NB4 (cell line): ENCODE data around the gene POU6F2.

Source experiments
- DNase-seq: peaks from one replicate; pipeline ENCODE4 v3.0.0; 2010; ENCODE audit warnings: low read depth
- H3K4me3 ChIP-seq: one replicate; pipeline ENCODE4 v1.5.1; 2011; ENCODE audit warnings: mild to moderate bottlenecking, low read depth, low read length, moderate library complexity
- CTCF ChIP-seq: IDR thresholded peaks from one replicate; pipeline ENCODE4 v1.5.1; 2012; ENCODE audit warnings: low read depth, low read length
- MAX ChIP-seq: IDR thresholded peaks from 2 replicates; pipeline ENCODE4 v1.6.1; 2011; ENCODE audit warnings: low read depth, low read length
- MYC ChIP-seq: IDR thresholded peaks from 2 replicates; pipeline ENCODE4 v1.6.1; 2011; ENCODE audit warnings: low read depth, low read length
- POLR2A ChIP-seq: IDR thresholded peaks from 2 replicates; pipeline ENCODE4 v1.6.1; 2011; ENCODE audit warnings: mild to moderate bottlenecking; ENCODE audit not compliant: insufficient read length; ENCODE audit errors: extremely low read depth

The POU6F2 gene

DNA sequence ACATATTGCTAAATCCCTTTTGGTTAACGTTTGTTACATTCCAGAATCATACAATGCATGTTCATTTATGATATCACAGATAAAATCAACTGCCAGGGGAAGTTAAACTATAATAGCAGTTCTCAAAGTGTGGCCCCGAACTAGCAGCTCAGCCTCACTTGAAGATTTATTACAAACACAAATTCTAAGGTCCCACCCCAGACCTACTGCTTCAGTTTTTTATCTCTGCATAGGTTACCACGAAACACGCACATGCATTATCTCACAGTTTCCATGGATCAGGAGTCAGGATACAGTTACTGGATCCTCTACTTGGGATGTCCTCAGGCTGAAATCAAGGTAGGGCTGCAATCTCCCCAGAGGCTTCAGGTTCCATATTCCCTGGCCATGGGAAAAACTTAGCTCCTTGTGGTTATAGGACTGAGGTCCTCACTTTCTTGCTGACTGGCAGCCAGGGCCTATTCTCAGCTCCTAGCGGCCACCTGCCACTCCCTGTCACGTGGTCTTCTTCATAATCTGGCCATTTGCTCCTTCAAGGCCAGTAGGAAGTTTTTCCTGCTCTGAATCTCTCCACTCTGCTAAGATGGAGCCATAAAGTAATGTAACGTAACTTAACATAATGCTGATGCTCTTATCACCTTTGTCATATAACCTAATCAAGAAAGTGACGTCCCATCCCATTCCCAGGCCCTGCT lies 538.0 kb downstream of the POU6F2 start:
- no peak overlapping the region for H3K4me3 ChIP-seq
- TF ChIP-seq MAX (no peak), MYC (no peak), CTCF (no peak), POLR2A (no peak)
- no peak for DNase-seq

GRCh38 chr7:39516498-39516897 lies 538.8 kb downstream of the POU6F2 start:
- H3K4me3 ChIP-seq, result no peak overlapping the region
- no peak for DNase-seq
- TF ChIP-seq MAX, result no peak
- no peak for TF ChIP-seq MYC
- TF ChIP-seq CTCF, result no peak
- no peak for TF ChIP-seq POLR2A

- H3K4me3 ChIP-seq, result no peak overlapping the region
- TF ChIP-seq MAX, result no peak
- TF ChIP-seq MYC, result no peak
- TF ChIP-seq POLR2A, result no peak
- no peak for TF ChIP-seq CTCF
- DNase-seq, result no peak
Measured at GRCh38 chr7:39517240-39517639, 539.5 kb downstream of the POU6F2 start.
